GM19238 (cell line): ENCODE measurements around the gene TAL1.

Source experiments
- DNase-seq: peaks from one replicate; pipeline ENCODE4 v3.0.0; 2011; ENCODE audit warnings: low spot score; ENCODE audit not compliant: insufficient read length

Gene TAL1

GRCh38 chr1:47188791-47189785, 42.9 kb downstream of the TAL1 start:
- no peak for DNase-seq

DNA sequence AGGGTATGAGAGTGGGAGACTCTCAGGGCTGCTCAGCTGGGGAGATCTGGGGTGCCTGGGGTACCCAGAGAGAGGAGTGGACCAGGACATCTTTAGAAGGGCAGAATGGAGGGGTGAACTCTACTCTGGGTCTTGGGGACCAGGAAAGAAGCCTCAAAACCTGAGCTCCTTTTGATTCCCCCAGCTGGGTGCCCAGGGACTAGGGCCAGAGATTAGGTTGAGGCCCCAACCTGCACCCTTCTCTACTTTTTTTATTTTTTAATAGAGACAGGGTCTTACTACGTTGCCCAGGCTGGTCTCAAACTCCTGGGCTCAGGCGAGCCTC, 44.1 kb downstream of the TAL1 start:
- DNase-seq: no peak

- DNase-seq: no peak
Observed at GRCh38 chr1:47187231-47187925, 44.6 kb downstream of the TAL1 start.

DNA sequence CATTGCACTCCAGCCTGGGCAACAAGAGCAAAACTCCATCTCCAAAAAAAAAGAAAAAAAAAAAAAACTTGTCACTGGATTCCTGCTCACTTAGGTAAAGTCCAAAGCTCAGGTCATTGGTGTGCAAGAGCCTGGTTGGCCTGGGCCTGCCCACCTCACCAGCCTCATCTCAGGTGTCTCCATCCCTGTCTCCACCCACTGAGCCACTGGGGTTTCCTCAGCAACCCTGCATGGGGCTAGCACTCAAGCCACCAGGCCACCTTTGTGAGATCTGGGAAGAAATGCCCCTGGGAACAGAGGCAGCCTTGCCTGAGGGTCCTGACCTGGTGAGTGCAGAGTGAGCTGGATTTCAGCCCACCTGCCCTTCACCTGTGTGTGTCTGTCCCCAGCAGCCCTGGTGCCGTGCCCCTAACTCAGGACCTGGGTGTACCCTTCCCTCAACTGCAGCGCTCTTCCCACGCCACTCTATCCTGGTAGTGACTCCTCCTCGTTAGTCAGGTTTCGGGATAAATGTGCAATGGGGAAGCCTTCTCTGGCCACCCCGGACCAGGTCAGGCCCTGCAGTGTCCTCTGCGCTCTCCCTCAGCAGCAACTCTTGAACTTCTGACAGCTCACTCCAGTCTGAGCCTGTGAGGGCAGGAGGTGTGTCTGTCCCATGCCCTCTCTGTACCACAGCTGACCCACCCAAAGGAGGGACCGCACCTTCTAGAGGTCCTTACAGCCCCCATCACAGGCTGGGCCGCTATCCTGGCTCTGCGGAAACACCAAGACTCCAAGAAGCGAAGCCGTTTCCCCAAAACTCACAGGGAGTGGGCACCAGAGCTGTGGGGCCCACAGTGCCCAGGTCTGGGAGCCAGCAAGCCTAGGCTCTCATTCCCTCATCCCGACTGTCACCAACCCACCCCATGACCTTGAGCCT, 45.5 kb downstream of the TAL1 start:
- DNase-seq: no peak

GRCh38 chr1:47184822-47185677, 47.0 kb downstream of the TAL1 start:
- no peak for DNase-seq

DNA sequence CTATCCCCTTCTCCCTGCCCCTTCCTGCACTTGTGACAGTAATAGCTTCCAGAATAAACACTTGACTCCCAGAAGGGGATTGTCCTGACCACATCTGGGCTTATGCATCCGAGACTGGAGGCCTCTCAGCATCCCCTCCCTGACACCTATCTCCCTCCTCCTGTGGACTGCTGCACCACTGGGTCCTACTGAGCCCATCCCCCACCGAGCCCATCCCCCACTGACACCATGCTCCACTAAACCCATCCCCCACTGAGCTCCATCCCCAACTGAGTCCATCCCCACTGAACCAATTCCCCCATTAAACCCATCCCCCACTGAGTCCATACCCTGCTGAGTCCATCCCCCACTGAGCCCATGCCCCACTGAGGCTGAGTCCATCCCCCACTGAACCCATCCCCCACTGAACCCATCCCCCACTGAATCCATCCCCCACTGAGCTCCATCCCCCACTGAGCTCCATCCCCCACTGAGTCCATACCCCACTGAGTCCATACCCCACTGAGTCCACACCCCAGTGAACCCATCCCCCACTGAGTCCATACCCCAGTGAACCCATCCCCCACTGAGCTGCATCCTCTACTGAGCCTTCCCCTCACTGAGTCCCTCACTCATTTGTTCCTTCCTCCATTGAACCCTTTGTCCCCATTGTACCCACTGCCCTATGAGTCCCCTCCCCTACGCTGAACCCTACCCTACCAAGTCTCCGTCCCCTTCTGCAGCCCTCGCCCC, 47.8 kb downstream of the TAL1 start:
- DNase-seq: no peak

DNA sequence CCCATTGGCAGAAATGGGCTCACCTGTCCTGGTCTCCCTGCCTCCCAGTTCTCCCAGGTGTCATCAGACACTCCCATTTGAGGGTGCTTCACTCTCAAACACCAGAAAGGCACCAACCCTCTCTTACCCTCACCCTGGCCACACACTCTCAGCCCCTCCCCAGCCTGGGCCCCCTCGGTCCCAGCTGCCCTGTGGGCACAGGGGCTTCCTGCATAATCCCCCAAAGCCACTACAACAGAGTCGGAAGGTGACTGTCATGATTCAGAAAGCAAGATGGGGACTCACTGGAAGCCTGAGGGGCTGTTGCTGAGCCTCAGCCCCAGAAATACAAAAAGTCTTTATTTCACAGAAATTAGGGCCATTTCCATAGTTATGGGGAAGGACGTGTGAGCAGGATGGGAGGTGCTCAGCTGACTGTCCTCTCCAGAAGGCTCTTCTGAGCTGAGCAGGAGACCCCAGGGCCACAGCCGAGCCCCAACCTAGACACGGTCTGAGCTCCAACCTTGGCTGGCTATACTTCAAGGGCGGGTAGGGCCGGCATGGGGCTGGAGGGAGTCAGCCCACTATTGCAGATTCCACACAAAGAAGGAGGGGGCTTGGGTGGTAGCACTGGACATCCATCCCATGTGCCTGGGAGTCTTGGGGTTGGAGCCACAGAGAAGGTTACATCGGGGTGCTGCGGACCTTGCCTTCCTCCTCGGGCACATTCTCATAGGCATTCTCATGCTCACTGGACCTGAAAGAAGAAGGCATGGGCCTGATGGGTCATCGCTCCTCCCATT, 48.5 kb downstream of the TAL1 start:
- no peak for DNase-seq

GRCh38 chr1:47182676-47183235, 49.3 kb downstream of the TAL1 start:
- DNase-seq: no peak

GRCh38 chr1:47181955-47182675, 49.9 kb downstream of the TAL1 start:
- DNase-seq: no peak

DNA sequence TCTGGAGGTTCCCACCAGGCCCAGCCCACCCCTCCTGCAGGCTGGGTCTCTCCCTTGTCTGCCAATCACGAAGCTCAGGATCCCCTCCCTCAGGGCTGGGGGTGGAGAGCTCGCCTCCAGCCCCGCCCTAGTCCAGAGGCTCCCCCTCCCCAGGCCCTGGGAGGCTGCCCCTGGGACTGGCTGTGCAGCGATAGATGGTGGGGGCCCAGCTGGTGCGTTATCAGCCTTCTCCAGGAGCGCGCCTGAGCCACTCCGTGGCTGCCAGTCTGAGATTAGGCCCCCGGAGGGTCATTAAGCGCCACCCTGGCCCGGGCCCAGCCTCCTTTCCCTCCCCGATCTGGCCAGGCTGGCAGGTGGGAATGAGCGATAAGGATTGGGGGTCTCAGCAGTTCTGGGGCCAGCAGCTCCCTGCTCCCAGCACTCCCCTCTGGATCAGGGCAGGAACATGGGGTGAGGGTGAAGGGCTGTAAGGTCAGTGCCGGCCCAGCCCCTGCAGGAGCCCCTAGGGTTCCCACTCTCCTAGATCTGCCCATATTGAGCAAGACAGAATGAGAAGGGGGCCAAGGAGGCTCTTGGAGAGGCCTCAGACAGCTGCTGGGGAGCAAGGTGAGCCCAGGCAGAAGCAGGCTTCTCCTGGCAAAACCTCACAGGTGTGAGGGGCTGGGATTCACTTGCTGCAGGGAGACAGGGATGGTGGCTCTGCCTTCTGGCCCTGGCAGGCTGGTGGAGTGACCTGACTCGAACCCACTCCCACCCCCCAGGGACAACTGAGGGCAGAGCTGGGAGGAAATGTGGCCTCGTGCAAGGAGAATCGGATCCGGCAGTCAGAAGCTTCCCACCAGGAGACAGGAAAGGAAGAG, 50.7 kb downstream of the TAL1 start:
- no peak for DNase-seq

GRCh38 chr1:47180603-47181094, 51.4 kb downstream of the TAL1 start:
- no peak for DNase-seq

GRCh38 chr1:47179988-47180563, 51.9 kb downstream of the TAL1 start:
- DNase-seq: no peak

DNA sequence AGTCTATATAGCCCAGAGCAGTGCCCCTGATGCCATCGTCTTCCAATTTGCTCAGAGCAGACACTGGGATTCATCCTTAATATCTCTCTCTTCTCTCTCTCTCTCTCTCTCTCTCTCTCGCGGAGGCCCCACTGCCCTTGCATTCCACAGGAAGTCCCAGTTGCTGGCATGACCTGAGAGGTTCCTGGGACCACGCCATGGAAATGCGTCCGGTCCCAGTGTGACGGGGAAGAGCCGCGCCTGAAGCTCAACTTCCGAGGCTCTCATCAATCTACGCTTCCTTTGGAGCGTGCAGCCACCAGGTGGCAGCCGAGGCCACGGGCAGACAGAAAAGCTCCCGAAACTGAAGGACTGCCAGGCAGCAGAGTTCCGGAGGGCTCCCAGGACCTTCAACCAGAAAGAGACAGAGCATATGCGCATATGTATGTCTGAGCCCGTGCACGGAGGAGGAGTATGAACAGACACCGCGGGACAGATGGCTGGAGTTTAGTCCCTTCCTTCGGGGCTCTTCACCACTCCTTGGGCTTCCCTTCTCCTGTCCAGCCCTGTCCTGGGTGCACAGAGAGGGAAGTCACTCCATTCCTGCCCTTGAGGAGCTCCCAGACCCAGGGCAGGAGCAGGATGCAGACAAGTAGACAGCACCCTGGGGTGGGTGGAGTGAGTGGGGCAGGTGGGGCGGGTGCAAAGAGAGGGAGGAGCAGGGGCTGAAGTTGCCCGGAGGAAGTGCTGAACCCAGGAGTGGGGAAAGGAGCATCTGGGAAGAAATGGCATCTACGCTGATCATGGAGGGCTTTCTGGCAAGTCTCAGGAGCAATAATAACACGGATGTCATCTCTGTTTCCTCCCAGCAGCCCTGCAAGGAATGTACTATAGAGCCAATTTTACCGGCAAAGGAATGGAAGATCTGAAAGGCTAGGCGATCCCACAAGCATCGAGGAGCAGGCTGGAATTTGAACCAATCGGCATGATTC, 52.7 kb downstream of the TAL1 start:
- DNase-seq: peak; percentile 83

GRCh38 chr1:47178654-47179016, 53.4 kb downstream of the TAL1 start:
- DNase-seq: no peak

- no peak for DNase-seq
Observed at GRCh38 chr1:47178020-47178419, 54.0 kb downstream of the TAL1 start.
